OCI-LY7 (cell line): Measurements from ENCODE around the gene LSG1.

Source experiments
- EZH2phosphoT487 ChIP-seq: fragments of 200-600 bp; sonication (generic); IDR thresholded peaks from 2 replicates; pipeline ENCODE4 v1.6.1; 2018; ENCODE audit warnings: low read depth, borderline replicate concordance, mild to moderate bottlenecking, mixed run types, antibody characterized with exemption, low read length, moderate library complexity, mixed read lengths
- TF ChIP-seq, protein P1 (sequence below): fragments of 200-600 bp; sonication (generic); conservative IDR thresholded peaks from 2 replicates; pipeline ENCODE4 v1.5.1; 2014; ENCODE audit warnings: mild to moderate bottlenecking, antibody characterized with exemption, low read length, moderate library complexity, mixed read lengths

DNA sequence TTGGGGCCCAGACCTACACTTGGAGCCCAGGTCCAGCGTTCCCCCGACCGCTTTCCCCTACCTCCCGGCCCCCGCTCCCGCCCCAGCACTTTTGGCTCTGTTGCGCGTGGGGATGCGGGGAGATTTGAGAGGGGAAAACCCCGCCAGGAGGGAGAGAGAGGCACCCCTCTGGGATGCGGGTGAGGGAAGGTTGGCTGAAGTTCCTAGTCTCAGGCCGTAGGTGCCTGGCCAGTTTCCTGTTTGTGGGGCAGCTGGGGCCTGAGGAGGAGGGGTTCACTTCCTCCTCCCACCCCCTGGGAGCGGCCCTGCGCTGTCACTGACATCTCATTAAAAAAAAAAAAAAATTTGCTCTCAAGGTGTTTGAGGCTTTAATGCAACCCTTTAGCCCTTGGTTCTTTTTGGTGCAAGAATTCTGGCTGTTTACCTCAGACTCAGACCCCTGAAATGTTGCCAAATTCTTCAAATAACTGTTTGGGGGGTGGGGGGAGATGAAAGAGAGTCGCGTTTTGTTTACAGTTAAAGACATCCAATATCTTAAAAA lies 16.3 kb upstream of the LSG1 start:
- TF ChIP-seq, protein P1, sequence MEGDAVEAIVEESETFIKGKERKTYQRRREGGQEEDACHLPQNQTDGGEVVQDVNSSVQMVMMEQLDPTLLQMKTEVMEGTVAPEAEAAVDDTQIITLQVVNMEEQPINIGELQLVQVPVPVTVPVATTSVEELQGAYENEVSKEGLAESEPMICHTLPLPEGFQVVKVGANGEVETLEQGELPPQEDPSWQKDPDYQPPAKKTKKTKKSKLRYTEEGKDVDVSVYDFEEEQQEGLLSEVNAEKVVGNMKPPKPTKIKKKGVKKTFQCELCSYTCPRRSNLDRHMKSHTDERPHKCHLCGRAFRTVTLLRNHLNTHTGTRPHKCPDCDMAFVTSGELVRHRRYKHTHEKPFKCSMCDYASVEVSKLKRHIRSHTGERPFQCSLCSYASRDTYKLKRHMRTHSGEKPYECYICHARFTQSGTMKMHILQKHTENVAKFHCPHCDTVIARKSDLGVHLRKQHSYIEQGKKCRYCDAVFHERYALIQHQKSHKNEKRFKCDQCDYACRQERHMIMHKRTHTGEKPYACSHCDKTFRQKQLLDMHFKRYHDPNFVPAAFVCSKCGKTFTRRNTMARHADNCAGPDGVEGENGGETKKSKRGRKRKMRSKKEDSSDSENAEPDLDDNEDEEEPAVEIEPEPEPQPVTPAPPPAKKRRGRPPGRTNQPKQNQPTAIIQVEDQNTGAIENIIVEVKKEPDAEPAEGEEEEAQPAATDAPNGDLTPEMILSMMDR = no peak
- TF ChIP-seq EZH2phosphoT487 = no peak
